Central memory CD4-positive, alpha-beta T cell (primary cell): Measurements from ENCODE around the gene DUOXA2.
"Not testable (repeated sequence)": the region's sequence is repeated elsewhere in the genome, so short reads cannot be mapped to it uniquely, and the experiment has no call there.

ENCODE experiments used
- DNase-seq: peaks from one replicate; pipeline ENCODE4 v3.0.0; 2022

The DUOXA2 gene

DNA sequence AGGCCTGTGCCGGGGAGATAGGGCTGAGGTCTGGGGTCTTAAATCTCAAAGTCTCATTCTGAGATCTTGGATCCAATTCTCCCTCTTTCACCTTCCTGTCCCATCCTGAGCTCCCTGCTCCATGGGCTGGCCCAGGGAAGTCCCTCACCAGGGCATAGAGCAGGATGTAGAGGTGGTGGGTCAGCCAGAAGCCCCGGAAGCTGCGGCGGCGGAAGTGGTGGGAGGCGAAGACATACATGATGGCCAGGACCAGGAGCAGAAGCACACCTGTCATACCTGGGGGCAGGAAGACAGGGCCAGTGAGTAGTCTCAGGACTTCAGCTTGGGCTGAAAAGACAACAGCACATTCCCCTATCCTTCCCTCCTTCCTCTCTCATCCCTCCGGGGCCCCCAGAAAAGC, 16.7 kb upstream of the DUOXA2 start:
- no peak for DNase-seq

DNA sequence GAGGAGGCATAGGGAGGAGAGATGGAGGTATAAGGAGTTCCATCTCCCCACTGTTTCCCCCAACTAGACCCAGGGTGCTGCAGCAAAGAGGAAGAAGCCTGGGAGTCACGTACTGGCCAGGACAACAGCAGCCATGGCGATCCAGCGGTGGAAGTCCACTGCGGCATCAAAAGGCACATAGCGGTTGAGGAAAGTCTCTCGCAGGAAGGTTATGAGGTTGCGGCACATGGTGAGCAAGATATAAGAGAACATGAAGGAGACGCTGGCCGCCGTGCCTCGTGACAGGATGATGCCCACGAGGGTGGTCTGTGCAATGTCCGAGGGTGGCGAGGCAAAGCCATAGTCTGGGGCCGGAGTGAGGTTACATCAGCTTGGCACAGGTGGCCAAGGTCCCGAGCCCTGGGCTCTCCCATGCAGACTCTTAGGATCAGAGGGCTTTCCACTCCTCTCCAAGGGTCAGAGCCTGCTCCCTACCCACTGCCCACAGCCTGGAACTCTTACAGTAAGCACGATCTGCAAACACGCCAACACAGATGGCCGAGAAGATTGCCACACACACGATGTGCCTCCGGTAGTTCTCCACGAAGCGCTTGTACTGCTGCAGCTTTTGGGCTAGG, 14.5 kb upstream of the DUOXA2 start:
- no peak for DNase-seq

DNA sequence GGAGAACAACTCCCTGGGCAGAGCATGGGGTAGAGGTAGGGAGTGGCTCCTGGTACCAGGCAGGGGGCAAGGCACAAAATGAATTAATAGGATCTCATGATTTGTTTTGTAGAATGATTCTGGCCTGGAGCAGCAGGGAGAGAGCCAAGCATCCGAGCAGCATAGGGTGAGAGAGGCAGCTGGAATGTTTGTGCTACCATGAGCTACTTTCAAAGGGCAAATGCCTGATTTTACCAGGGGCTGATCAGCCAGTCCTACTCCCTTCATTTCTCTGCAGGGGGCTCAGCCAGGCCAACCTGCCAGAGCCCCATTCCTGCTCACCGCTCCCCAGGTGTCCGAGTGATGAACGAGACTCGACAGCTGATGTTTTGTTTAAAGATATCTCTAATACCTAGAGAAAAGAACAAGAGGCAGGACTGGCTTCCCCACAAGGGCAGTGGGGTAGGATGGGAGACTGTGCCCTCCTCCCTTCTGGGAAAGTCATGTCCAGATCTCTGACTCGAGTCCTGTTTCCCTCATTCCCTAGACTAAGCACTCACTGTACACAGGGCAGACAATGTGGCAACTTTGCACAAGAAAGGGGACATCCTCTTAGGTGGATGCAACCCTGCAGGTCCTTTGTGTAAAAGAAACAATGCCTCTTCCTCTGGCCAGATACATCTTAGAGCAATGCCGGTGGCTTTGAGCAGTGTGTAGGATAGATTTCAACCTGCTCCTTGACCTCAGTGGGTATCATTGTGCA, 13.1 kb upstream of the DUOXA2 start:
- DNase-seq: no peak

GRCh38 chr15:45101749-45102148, 12.4 kb upstream of the DUOXA2 start:
- no peak for DNase-seq

DNA sequence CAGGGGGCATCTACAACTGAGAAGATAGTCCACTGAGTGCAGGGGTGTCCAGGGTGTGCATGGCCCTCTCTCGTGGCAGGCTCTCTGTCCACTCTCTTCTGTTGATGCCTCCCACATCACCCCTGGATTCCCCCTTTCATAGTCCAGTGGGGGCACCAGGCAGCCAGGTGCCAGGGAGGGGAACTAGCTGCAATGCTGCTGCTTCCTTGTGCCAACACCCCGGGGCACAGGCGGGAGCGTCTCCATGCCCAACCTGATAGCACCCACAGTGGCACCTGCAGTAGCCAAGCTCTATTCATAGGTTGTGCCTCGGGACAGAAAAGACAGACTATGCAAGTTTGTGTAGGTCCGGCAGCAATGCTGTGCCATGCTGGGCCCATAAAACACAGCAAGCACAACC, 11.9 kb upstream of the DUOXA2 start:
- DNase-seq: no peak

GRCh38 chr15:45104170-45104569, 10.0 kb upstream of the DUOXA2 start:
- not testable (repeated sequence) for DNase-seq

DNA sequence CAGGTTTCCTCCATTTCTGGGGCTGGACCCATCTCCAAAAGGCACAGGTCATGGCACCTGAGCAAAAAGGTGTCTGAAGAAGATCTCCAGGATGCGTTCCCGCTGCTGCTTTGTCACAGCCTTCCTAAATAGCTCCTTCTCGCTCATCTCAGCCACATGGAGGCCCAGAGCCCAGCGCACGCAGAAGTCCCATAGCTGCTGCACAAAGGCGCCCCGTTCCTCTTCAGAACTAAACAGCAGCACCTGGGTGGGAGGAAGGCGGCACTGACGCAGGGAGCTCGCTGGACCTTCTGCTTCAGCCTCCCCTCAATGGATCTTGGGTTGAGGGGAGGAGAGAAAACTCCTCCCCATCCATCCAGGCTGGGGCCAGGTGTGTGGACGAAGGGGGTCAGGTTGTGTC, 8.5 kb upstream of the DUOXA2 start:
- DNase-seq: no peak

- DNase-seq: no peak
Measured at GRCh38 chr15:45106002-45106790, 7.9 kb upstream of the DUOXA2 start.

GRCh38 chr15:45107941-45108630, 6.0 kb upstream of the DUOXA2 start:
- DNase-seq: no peak

GRCh38 chr15:45110256-45110820, 3.8 kb upstream of the DUOXA2 start:
- no peak for DNase-seq

DNA sequence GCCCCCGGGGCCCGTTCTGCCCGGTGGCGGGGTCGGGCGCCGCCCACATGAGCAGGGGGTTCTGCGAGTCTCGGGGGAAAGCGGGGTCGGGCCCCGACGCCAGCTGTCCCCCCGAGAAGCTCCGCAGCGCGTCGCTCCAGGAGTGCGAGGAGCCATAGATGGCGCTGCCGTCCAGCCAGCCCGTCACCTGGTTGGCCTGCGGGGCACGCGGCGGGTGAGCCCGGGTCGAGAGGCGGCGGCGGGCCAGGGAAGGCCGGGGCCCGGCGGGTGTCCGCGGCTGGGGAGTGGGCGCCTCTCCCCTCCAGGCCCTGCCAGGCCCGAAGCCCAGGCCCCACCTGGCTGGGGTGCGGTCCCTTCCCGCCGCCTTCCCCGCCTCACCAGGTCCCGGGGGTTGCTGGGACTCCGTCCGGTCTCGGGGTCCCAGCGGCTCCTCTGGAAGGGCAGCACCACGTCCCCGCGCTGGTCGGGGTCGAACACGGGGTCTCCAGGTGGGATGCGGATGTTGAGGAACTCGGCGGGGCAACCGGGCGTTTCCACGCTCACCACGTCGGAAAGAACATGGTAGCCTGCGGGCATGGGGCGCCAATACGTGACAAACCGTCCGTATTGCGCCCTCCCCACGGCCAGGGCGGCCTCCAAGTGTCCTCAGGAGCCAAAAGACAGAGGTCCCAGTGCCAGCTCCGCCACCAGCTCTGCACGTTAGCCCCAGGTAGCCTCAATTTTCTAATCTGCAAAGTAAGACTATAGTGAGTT, 2.6 kb upstream of the DUOXA2 start:
- no peak for DNase-seq

- no peak for DNase-seq
Measured at GRCh38 chr15:45112143-45112590, 2.0 kb upstream of the DUOXA2 start.

DNA sequence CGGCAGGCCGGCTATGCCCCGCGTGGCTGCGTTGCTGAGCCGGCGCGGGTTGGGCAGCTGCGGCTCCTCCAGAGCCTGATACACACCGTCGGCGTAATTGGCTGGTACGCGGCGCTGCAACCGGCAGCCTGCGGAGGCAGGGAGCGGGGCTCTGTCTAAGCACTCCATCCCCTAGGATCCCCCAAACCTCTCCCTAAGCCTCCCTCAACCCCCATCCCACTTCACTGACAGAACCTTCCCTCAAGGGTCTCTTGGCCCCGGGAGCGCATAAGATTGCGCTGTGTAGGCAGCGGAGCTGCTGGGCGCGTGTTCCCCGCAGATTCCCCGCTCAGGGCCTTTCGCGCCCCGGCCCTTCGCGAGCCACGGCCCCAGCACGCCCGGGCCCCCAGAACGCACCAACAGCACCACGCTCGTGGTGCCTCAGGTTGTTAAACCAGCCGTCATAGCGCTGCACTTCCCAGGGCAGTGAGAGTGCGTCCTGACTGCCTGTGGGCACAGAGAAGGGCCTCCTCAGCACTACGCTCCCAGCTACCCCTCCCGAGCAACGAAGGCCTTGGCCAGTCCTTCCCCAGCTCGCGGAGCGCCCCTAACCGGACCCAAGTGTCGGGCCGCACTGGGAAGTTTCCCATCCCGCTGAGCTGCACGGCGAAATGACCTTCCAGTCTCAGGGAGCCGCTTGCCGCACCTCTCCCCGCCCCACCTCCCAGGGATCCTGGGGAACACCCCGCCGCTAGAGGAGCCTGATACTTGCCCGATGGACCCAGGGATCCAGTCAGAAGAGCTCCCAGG, 1.3 kb upstream of the DUOXA2 start:
- no peak for DNase-seq

GRCh38 chr15:45113380-45113990, 641 bp upstream of the DUOXA2 start:
- no peak for DNase-seq

GRCh38 chr15:45114751-45115085, 592 bp downstream of the DUOXA2 start:
- no peak for DNase-seq

- DNase-seq: no peak
Measured at GRCh38 chr15:45115312-45115820, 1.2 kb downstream of the DUOXA2 start.

- DNase-seq: no peak
Measured at GRCh38 chr15:45116006-45116481, 1.9 kb downstream of the DUOXA2 start.

GRCh38 chr15:45116482-45117307, 2.6 kb downstream of the DUOXA2 start:
- DNase-seq: no peak

GRCh38 chr15:45117308-45118130, 3.4 kb downstream of the DUOXA2 start:
- DNase-seq: no peak
